Stomach (tissue), 4 donors: Measurements from ENCODE around the gene MAB21L2.

ENCODE experiments used
- EP300 ChIP-seq: sonication (generic); formaldehyde crosslinking; IDR thresholded peaks from one replicate; pipeline ENCODE4 v1.6.1; 2017; ENCODE audit warnings: antibody characterized with exemption
- POLR2A ChIP-seq, 4 donors: fragments of 450-650 bp; IDR thresholded peaks; one replicate each; pipeline ENCODE4 v1.6.1; 2016; ENCODE audit warnings: antibody characterized with exemption in 4 of 4, control low read depth in 2 of 4, mild to moderate bottlenecking in 1 of 4, moderate library complexity in 1 of 4
- POLR2AphosphoS5 ChIP-seq, 3 donors: sonication (generic); formaldehyde crosslinking; IDR thresholded peaks; one replicate each; pipeline ENCODE4 v1.6.1; 2016; ENCODE audit warnings: antibody characterized with exemption in 3 of 3
- TF ChIP-seq, protein P1 (sequence below), 7 experiments: fragments of 450-650 bp in 4 of 7; fragments of 200-600 bp in 3 of 7; sonication (generic) in 3 of 7; IDR thresholded peaks; one replicate each; pipeline ENCODE4 v1.5.1; 2016 to 2019; ENCODE audit warnings: antibody characterized with exemption in 7 of 7, control low read depth in 2 of 7, mild to moderate bottlenecking in 1 of 7

DNA sequence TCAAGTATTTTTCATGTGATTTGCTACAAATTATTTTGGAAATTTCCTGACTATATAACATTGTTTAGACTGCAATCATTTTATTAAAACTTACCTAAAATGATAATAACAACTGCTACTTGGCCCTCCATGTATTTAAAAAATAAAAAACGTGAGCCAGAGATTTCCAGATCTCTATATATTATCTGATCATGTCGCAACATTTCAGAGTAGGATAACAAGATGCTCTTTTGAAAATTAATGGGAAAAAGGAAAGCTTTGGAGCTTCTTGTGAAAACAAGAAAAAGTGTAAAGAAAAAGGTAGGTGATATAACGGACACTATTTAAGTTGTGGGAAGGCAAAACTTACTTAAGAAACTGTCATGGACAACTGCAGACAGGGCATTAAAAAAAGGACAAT is 14.9 kb upstream of the MAB21L2 start:
- TF ChIP-seq, protein P1, sequence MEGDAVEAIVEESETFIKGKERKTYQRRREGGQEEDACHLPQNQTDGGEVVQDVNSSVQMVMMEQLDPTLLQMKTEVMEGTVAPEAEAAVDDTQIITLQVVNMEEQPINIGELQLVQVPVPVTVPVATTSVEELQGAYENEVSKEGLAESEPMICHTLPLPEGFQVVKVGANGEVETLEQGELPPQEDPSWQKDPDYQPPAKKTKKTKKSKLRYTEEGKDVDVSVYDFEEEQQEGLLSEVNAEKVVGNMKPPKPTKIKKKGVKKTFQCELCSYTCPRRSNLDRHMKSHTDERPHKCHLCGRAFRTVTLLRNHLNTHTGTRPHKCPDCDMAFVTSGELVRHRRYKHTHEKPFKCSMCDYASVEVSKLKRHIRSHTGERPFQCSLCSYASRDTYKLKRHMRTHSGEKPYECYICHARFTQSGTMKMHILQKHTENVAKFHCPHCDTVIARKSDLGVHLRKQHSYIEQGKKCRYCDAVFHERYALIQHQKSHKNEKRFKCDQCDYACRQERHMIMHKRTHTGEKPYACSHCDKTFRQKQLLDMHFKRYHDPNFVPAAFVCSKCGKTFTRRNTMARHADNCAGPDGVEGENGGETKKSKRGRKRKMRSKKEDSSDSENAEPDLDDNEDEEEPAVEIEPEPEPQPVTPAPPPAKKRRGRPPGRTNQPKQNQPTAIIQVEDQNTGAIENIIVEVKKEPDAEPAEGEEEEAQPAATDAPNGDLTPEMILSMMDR (IDR thresholded peaks at IDR 0.05): no peak
- TF ChIP-seq POLR2AphosphoS5 (IDR thresholded peaks at IDR 0.05) (no peak), POLR2A (IDR thresholded peaks at IDR 0.05) (no peak), EP300 (no peak)
